Endothelial cell of umbilical vein (primary cell): ENCODE measurements around the gene PTPRH. TPM values are rescaled to one million over a fixed set of nuclear protein-coding genes. Genes with fewer than 3 reads are reported as not detected.

ENCODE experiments used
- BruUV-seq: library from RNA; stranded (reverse); fragments of 400-500 nt; replicated peaks from 2 replicates; lab custom pipeline; 2021; lab: Mats Ljungman, UMichigan
- CTCF ChIA-PET: fragments of 300-600, 350-600 bp; sonication (Branson Sonifier 250); formaldehyde crosslinking; loops from one replicate; lab custom pipeline; 2021; ENCODE audit warnings: antibody characterized with exemption, inconsistent platforms; lab: Charles Lee
- POLR2A ChIA-PET: fragments of 300-600, 350-600 bp; sonication (Branson Sonifier 250); formaldehyde crosslinking; loops from one replicate; lab custom pipeline; 2021; ENCODE audit warnings: antibody characterized with exemption, inconsistent platforms; lab: Charles Lee
- DNase-seq: peaks from one replicate; pipeline ENCODE4 v3.0.0-alpha.2; 2011; ENCODE audit warnings: low read depth, low spot score
- FAIRE-seq: peaks from 2 replicates; lab custom pipeline; 2011; peaks lifted over from hg19 to GRCh38; lab: Jason Lieb, UNC
- H2AFZ ChIP-seq: 2 replicates; pipeline ENCODE4 v1.6.0; 2012; ENCODE audit warnings: low read depth, low read length, control low read depth, inconsistent platforms
- H3K27ac ChIP-seq: 2 replicates; pipeline ENCODE4 v1.5.1; 2011; ENCODE audit warnings: low read depth, mild to moderate bottlenecking, control low read depth, low read length, moderate library complexity; ENCODE audit not compliant: insufficient read depth
- H3K27me3 ChIP-seq, 2 experiments: 2 replicates each; pipeline versions ENCODE4 v1.6.0 to v1.6.1; 2011; ENCODE audit warnings: low read length in 2 of 2, mixed read lengths in 1 of 2; ENCODE audit not compliant: control insufficient read depth in 2 of 2, insufficient read depth in 2 of 2
- H3K36me3 ChIP-seq, 2 experiments: 2 replicates in 1 of 2; 3 replicates in 1 of 2; pipeline ENCODE4 v1.5.1; 2011; ENCODE audit warnings: low read length in 2 of 2, mild to moderate bottlenecking in 1 of 2, moderate library complexity in 1 of 2; ENCODE audit not compliant: control insufficient read depth in 2 of 2, insufficient read depth in 2 of 2; ENCODE audit errors: extremely low read depth in 1 of 2
- H3K4me1 ChIP-seq: 3 replicates; pipeline ENCODE4 v1.5.1; 2011; ENCODE audit warnings: mild to moderate bottlenecking, low read length; ENCODE audit not compliant: control insufficient read depth, insufficient read depth; ENCODE audit errors: extremely low read depth
- H3K4me2 ChIP-seq: 2 replicates; pipeline ENCODE4 v1.6.1; 2011; ENCODE audit warnings: low read length, control low read depth, mixed read lengths; ENCODE audit not compliant: insufficient read depth
- H3K4me3 ChIP-seq, 3 experiments: fragments of 200-600 bp in 1 of 3; sonication (generic), shearing (Covaris generic) in 1 of 3; replicated peaks in 1 of 3; 2 replicates each; pipeline ENCODE4 v1.5.1; 2011 to 2016; ENCODE audit warnings: control low read depth in 3 of 3, low read length in 3 of 3, mild to moderate bottlenecking in 2 of 3, inconsistent platforms in 1 of 3, low read depth in 1 of 3, moderate library complexity in 1 of 3; ENCODE audit not compliant: insufficient read depth in 1 of 3
- H3K79me2 ChIP-seq: 2 replicates; pipeline ENCODE4 v1.6.0; 2012; ENCODE audit warnings: low read length, inconsistent platforms; ENCODE audit not compliant: control insufficient read depth, insufficient read depth
- H3K9ac ChIP-seq: replicated peaks from 2 replicates; pipeline ENCODE3; 2011; ENCODE audit warnings: low read length, control low read depth; ENCODE audit not compliant: insufficient read depth; ENCODE audit errors: extremely low read depth
- H3K9me1 ChIP-seq: replicated peaks from 3 replicates; pipeline ENCODE4 v1.6.0; 2011; ENCODE audit warnings: mild to moderate bottlenecking, low read length; ENCODE audit not compliant: control insufficient read depth, insufficient read depth; ENCODE audit errors: extremely low read depth
- H3K9me3 ChIP-seq: replicated peaks from 2 replicates; pipeline ENCODE4 v1.5.1; 2012; ENCODE audit warnings: low read length, inconsistent platforms; ENCODE audit not compliant: control insufficient read depth, insufficient read depth
- H4K20me1 ChIP-seq: replicated peaks from 2 replicates; pipeline ENCODE3; 2011; ENCODE audit warnings: mild to moderate bottlenecking, low read length; ENCODE audit not compliant: control insufficient read depth, insufficient read depth; ENCODE audit errors: extremely low read depth
- CTCF ChIP-seq, 2 donors: IDR thresholded peaks; 1 replicate in 1 of 2; 2 replicates in 1 of 2; pipeline ENCODE4 v1.5.1; 2011; ENCODE audit warnings: low read length in 2 of 2, mild to moderate bottlenecking in 2 of 2, moderate library complexity in 2 of 2, control low read depth in 1 of 2, inconsistent platforms in 1 of 2, low read depth in 1 of 2; ENCODE audit not compliant: insufficient read depth in 1 of 2; ENCODE audit errors: extremely low read depth in 1 of 2
- EZH2 ChIP-seq: IDR thresholded peaks from 2 replicates; pipeline ENCODE4 v1.6.1; 2012; ENCODE audit warnings: borderline replicate concordance, low read depth, mild to moderate bottlenecking, moderate library complexity, low read length, inconsistent platforms; ENCODE audit not compliant: severe bottlenecking
- FOS ChIP-seq: IDR thresholded peaks from 2 replicates; pipeline ENCODE4 v1.6.1; 2011; ENCODE audit warnings: mild to moderate bottlenecking, low read length, moderate library complexity, borderline replicate concordance; ENCODE audit not compliant: insufficient read depth
- GATA2 ChIP-seq: IDR thresholded peaks from 2 replicates; pipeline ENCODE4 v1.7.0; 2011; ENCODE audit warnings: low read depth, mild to moderate bottlenecking, moderate library complexity, mixed read lengths, low read length; ENCODE audit not compliant: insufficient read length, insufficient read depth
- JUN ChIP-seq: IDR thresholded peaks from 2 replicates; pipeline ENCODE4 v1.6.1; 2011; ENCODE audit warnings: borderline replicate concordance, low read depth; ENCODE audit not compliant: insufficient read length, insufficient read depth
- MAX ChIP-seq: IDR thresholded peaks from 2 replicates; pipeline ENCODE4 v1.6.1; 2011; ENCODE audit not compliant: insufficient read depth, insufficient read length
- MYC ChIP-seq: IDR thresholded peaks from one replicate; pipeline ENCODE4 v1.6.1; 2011; ENCODE audit warnings: mild to moderate bottlenecking, low read depth, low read length
- POLR2A ChIP-seq: IDR thresholded peaks from 2 replicates; pipeline ENCODE4 v1.6.1; 2012; ENCODE audit warnings: low read depth, mild to moderate bottlenecking, control low read depth, low read length
- POLR2AphosphoS5 ChIP-seq: IDR thresholded peaks from 2 replicates; pipeline ENCODE4 v1.6.1; 2012; ENCODE audit warnings: low read depth, mild to moderate bottlenecking, control low read depth, low read length, moderate library complexity; ENCODE audit not compliant: insufficient read depth
- dilution Hi-C: fragments of 300-500 bp; cut with MboI; formaldehyde crosslinking; loops from one replicate; pipeline ENCODE4 v1.15.0; 2019; ENCODE audit warnings: low sequenced_read_pairs; ENCODE audit not compliant: extremely low pct_ligation_motif_present
- intact Hi-C: fragments of 100-400 bp; cut with micrococcal nuclease; formaldehyde crosslinking; loops from one replicate; pipeline ENCODE4 v1.10.0; 2022
- polyA plus RNA-seq, 4 experiments: library from polyadenylated mRNA; depleted of rRNA in 3 of 4; stranded (reverse) in 3 of 4; unstranded in 1 of 4; fragments of >200 nt; gene quantifications; 2 replicates each; pipeline versions ENCODE4 v1.2.1 to v1.2.3, GENCODE V29; 2011 to 2012; ENCODE audit warnings: missing spikeins in 1 of 4
- total RNA-seq: library from RNA; stranded (reverse); gene quantifications from 2 replicates; pipeline ENCODE4 v1.2.3, GENCODE V29; 2021

PTPRH gene
- total and polyA plus RNA-seq, 2 donors (not counting 3 experiments of a cell fraction or from before 2014, with no cell fraction given), result 0.14 to 1.00 TPM

- intact Hi-C loops (loop anchor here (10.0 kb wide), 1 partner anchor 459 kb away; no protein-coding TSS in a partner anchor), dilution Hi-C loops (no loop called here)
- no peaks in the 10 kb centered on the region for H3K9me3 ChIP-seq
- FAIRE-seq (no peak), DNase-seq (no peak)
- H3K36me3 ChIP-seq, result no peaks in the 10 kb centered on the region
- no peak overlapping the region for H3K9ac ChIP-seq
- POLR2A ChIA-PET, result no interaction called here
- CTCF ChIA-PET, result interaction anchor here (0.6 to 2.9 kb wide), 12 partner anchors 7 to 652 kb away, joined by 3 to 51 read pairs (median 5); partner anchors contain the start of genes PPP1R12C and RDH13
- no peaks in the 10 kb centered on the region for H3K4me1 ChIP-seq
- H4K20me1 ChIP-seq, result no peaks in the 10 kb centered on the region
- H3K27me3 ChIP-seq, result peaks cover 0 to 4% of the 10 kb centered on the region in 2 experiments
- H2AFZ ChIP-seq, result no peak overlapping the region
- no peak overlapping the region for H3K4me3 ChIP-seq
- no peak overlapping the region for H3K27ac ChIP-seq
- no peak overlapping the region for H3K4me2 ChIP-seq
- H3K79me2 ChIP-seq, result no peaks in the 10 kb centered on the region
- no peaks in the 10 kb centered on the region for H3K9me1 ChIP-seq
- TF ChIP-seq MYC (no peak), POLR2AphosphoS5 (no peak), JUN (no peak), GATA2 (no peak), EZH2 (no peak), MAX (no peak), POLR2A (no peak), FOS (no peak), CTCF (IDR thresholded peaks at IDR 0.05; ENCODE audit: extremely low read depth in 1 of 2, insufficient read depth in 1 of 2, low read depth in 1 of 2, low read length in 2 of 2) (no peak)
- no TSS peak for BruUV-seq
Observed at GRCh38 chr19:55133639-55134444, 75.5 kb downstream of the PTPRH start.
